Stomach (tissue), 4 donors: Measurements from ENCODE around the gene KIF5A.

Source experiments
- EP300 ChIP-seq: sonication (generic); formaldehyde crosslinking; IDR thresholded peaks from one replicate; pipeline ENCODE4 v1.6.1; 2017; ENCODE audit warnings: antibody characterized with exemption
- POLR2A ChIP-seq, 4 donors: fragments of 450-650 bp; IDR thresholded peaks; one replicate each; pipeline ENCODE4 v1.6.1; 2016; ENCODE audit warnings: antibody characterized with exemption in 4 of 4, control low read depth in 2 of 4, mild to moderate bottlenecking in 1 of 4, moderate library complexity in 1 of 4
- POLR2AphosphoS5 ChIP-seq, 3 donors: sonication (generic); formaldehyde crosslinking; IDR thresholded peaks; one replicate each; pipeline ENCODE4 v1.6.1; 2016; ENCODE audit warnings: antibody characterized with exemption in 3 of 3
- TF ChIP-seq, protein P1 (sequence below), 7 experiments: fragments of 450-650 bp in 4 of 7; fragments of 200-600 bp in 3 of 7; sonication (generic) in 3 of 7; IDR thresholded peaks; one replicate each; pipeline ENCODE4 v1.5.1; 2016 to 2019; ENCODE audit warnings: antibody characterized with exemption in 7 of 7, control low read depth in 2 of 7, mild to moderate bottlenecking in 1 of 7

DNA sequence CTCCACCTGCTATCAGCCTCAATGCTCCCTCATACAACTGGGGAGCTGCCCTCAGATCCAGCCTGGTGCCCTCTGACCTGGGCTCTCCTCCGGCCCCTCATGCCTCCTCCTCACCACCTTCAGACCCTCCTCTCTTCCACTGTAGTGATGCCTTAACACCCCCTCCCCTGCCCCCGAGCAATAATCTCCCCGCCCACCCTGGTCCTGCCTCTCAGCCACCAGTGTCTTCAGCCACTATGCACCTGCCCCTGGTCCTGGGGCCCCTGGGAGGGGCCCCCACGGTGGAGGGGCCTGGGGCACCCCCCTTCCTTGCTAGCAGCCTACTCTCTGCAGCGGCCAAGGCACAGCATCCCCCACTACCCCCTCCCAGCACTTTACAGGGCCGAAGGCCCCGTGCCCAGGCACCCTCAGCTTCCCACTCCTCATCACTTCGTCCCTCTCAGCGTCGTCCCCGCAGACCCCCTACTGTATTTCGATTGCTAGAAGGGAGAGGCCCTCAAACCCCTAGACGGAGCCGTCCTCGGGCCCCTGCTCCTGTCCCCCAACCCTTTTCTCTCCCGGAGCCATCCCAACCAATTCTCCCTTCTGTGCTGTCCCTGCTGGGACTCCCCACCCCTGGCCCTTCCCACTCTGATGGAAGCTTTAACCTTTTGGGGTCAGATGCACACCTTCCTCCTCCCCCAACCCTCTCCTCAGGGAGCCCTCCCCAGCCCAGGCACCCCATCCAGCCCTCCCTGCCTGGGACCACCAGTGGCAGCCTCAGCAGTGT lies 24.0 kb upstream of the KIF5A start:
- no peak for TF ChIP-seq POLR2A (IDR thresholded peaks at IDR 0.05)
- TF ChIP-seq, protein P1, sequence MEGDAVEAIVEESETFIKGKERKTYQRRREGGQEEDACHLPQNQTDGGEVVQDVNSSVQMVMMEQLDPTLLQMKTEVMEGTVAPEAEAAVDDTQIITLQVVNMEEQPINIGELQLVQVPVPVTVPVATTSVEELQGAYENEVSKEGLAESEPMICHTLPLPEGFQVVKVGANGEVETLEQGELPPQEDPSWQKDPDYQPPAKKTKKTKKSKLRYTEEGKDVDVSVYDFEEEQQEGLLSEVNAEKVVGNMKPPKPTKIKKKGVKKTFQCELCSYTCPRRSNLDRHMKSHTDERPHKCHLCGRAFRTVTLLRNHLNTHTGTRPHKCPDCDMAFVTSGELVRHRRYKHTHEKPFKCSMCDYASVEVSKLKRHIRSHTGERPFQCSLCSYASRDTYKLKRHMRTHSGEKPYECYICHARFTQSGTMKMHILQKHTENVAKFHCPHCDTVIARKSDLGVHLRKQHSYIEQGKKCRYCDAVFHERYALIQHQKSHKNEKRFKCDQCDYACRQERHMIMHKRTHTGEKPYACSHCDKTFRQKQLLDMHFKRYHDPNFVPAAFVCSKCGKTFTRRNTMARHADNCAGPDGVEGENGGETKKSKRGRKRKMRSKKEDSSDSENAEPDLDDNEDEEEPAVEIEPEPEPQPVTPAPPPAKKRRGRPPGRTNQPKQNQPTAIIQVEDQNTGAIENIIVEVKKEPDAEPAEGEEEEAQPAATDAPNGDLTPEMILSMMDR (IDR thresholded peaks at IDR 0.05), result no peak
- TF ChIP-seq EP300, result no peak
- no peak for TF ChIP-seq POLR2AphosphoS5 (IDR thresholded peaks at IDR 0.05)
